K562 (cell line): ENCODE results near the gene PGAP2. TPM values are rescaled to one million over a fixed set of nuclear protein-coding genes. Genes with fewer than 3 reads are reported as not detected.

Experiments
- CBFA2T2 ChIP-seq: fragments of 450-650 bp; conservative IDR thresholded peaks from 2 replicates; pipeline ENCODE4 v1.6.1; 2017; ENCODE audit warnings: mild to moderate bottlenecking
- EGR1 ChIP-seq: fragments of 450-650 bp; conservative IDR thresholded peaks from 2 replicates; pipeline ENCODE4 v1.6.1; 2017; ENCODE audit warnings: mild to moderate bottlenecking
- FOXP4 ChIP-seq: sonication (generic); formaldehyde crosslinking; IDR thresholded peaks from 2 replicates; pipeline ENCODE4 v1.8.0; 2022; ENCODE audit warnings: mild to moderate bottlenecking, missing genetic modification reagents, borderline replicate concordance
- HDGF ChIP-seq: fragments of 450-650 bp; IDR thresholded peaks from 2 replicates; pipeline ENCODE4 v1.6.1; 2016
- ILF3 ChIP-seq: fragments of 450-650 bp; IDR thresholded peaks from 2 replicates; pipeline ENCODE4 v1.6.1; 2018; ENCODE audit warnings: antibody characterized with exemption, mild to moderate bottlenecking, moderate library complexity, borderline replicate concordance
- MEIS2 ChIP-seq: fragments of 450-650 bp; IDR thresholded peaks from 2 replicates; pipeline ENCODE4 v1.6.1; 2014; ENCODE audit warnings: mild to moderate bottlenecking; ENCODE audit not compliant: partially characterized antibody
- MYBL2 ChIP-seq, 2 experiments: fragments of 450-650 bp in 1 of 2; sonication (generic) in 1 of 2; formaldehyde crosslinking in 1 of 2; IDR thresholded peaks; 2 replicates each; pipeline versions ENCODE4 v1.6.1 to v1.8.1; 2017 to 2022; ENCODE audit warnings: borderline replicate concordance in 1 of 2, inconsistent platforms in 1 of 2, low read depth in 1 of 2, mild to moderate bottlenecking in 1 of 2, missing genetic modification reagents in 1 of 2, moderate library complexity in 1 of 2
- PHF20 ChIP-seq: fragments of 450-650 bp; IDR thresholded peaks from 2 replicates; pipeline ENCODE4 v1.6.1; 2018; ENCODE audit not compliant: partially characterized antibody
- SIRT6 ChIP-seq: IDR thresholded peaks from one replicate; pipeline ENCODE4 v1.6.1; 2012; ENCODE audit warnings: low read depth, mild to moderate bottlenecking, control low read depth, inconsistent platforms, low read length, moderate library complexity
- SMARCC2 ChIP-seq: fragments of 450-650 bp; IDR thresholded peaks from 2 replicates; pipeline ENCODE4 v1.6.1; 2017; ENCODE audit warnings: antibody characterized with exemption, moderate library complexity, mild to moderate bottlenecking, low read depth
- SP1 ChIP-seq: sonication (generic); formaldehyde crosslinking; IDR thresholded peaks from 2 replicates; pipeline ENCODE4 v1.8.1; 2022; ENCODE audit warnings: mild to moderate bottlenecking, missing genetic modification reagents
- SRSF3 ChIP-seq: fragments of 200-400 bp; formaldehyde crosslinking; IDR thresholded peaks from 2 replicates; pipeline ENCODE4 v1.6.1; 2016; ENCODE audit warnings: mild to moderate bottlenecking, low read length, moderate library complexity; ENCODE audit not compliant: insufficient read depth
- XRCC5 ChIP-seq: fragments of 200-400 bp; formaldehyde crosslinking; IDR thresholded peaks from 2 replicates; pipeline ENCODE4 v1.6.1; 2017; ENCODE audit warnings: low read depth, mild to moderate bottlenecking, low read length
- ZBTB8A ChIP-seq: fragments of 450-650 bp; IDR thresholded peaks from 2 replicates; pipeline ENCODE4 v1.6.1; 2018; ENCODE audit warnings: mild to moderate bottlenecking, moderate library complexity; ENCODE audit not compliant: partially characterized antibody
- ZEB2 ChIP-seq: fragments of 450-650 bp; IDR thresholded peaks from 2 replicates; pipeline ENCODE4 v1.6.1; 2016
- ZNF41 ChIP-seq: fragments of 250-450 bp; sonication (Bioruptor Pico); conservative IDR thresholded peaks from 2 replicates; pipeline ENCODE4 v1.4.0; 2020; ENCODE audit warnings: mild to moderate bottlenecking
- ZSCAN29 ChIP-seq: fragments of 450-650 bp; IDR thresholded peaks from 2 replicates; pipeline ENCODE4 v1.6.1; 2017
- polyA plus RNA-seq, 8 experiments: library from polyadenylated mRNA; depleted of rRNA in 4 of 8; stranded (reverse) in 5 of 8; unstranded in 3 of 8; fragments of >200 nt; fragmentation: Nextera tagmentation in 2 of 8; fragmentation: Illumina TruSeq in 1 of 8; extraction: Ambion mirVana in 2 of 8; extraction: Trizol in 1 of 8; gene quantifications; 2 replicates each; pipeline versions ENCODE4 v1.2.1 to v1.2.3, GENCODE V29; 2011 to 2014; ENCODE audit warnings: inconsistent platforms in 1 of 8, missing spikeins in 1 of 8
- total RNA-seq, 7 experiments: library from RNA; depleted of rRNA in 6 of 7; stranded (reverse); fragments of >200 nt in 6 of 7; fragmentation: Illumina TruSeq in 2 of 7; extraction: Trizol in 2 of 7; gene quantifications; 2 replicates each; pipeline versions ENCODE4 v1.2.1 to v1.2.3, GENCODE V29; 2011 to 2021; ENCODE audit warnings: low replicate concordance in 1 of 7
- TF ChIP-seq, protein P1 (sequence below), 2 experiments: fragments of 450-650 bp; conservative IDR thresholded peaks; 2 replicates each; pipeline ENCODE4 v1.6.1; 2017; ENCODE audit warnings: mild to moderate bottlenecking in 2 of 2, moderate library complexity in 2 of 2
- TF ChIP-seq, protein P2 (sequence below): sonication (generic); formaldehyde crosslinking; IDR thresholded peaks from 2 replicates; pipeline ENCODE4 v1.8.0; 2023; ENCODE audit warnings: missing genetic modification reagents, mild to moderate bottlenecking, borderline replicate concordance

Gene PGAP2
- total and polyA plus RNA-seq, 9 of the 15 experiments (the other 6 are each of a cell fraction or from before 2014, with no cell fraction given), result 17.9 to 47.2 (median 33.7) TPM

GRCh38 chr11:3807909-3808860 lies at the start of gene PGAP2 (continued):
- TF ChIP-seq ZNF41 (CRISPR knock-in tag) (no peak), ZEB2 (peak; percentile 95), SRSF3 (no peak), SP1 (CRISPR knock-in tag) (peak; percentile 48; the same call in 1 of the 2 replicates), ZSCAN29 (no peak), PHF20 (no peak), ILF3 (no peak), SIRT6 (no peak), XRCC5 (peak; percentile 73), CBFA2T2 (no peak), MEIS2 (no peak), EGR1 (peak; percentile 39; the same call in 1 of the 2 replicates), FOXP4 (CRISPR knock-in tag) (no peak), SMARCC2 (no peak), MYBL2 (IDR thresholded peaks at IDR 0.05; ENCODE audit: low read depth) (no peak), MYBL2 (CRISPR knock-in tag; IDR thresholded peaks at IDR 0.05; ENCODE audit: borderline replicate concordance) (no peak), ZBTB8A (no peak), HDGF (no peak)
- TF ChIP-seq, protein P1, sequence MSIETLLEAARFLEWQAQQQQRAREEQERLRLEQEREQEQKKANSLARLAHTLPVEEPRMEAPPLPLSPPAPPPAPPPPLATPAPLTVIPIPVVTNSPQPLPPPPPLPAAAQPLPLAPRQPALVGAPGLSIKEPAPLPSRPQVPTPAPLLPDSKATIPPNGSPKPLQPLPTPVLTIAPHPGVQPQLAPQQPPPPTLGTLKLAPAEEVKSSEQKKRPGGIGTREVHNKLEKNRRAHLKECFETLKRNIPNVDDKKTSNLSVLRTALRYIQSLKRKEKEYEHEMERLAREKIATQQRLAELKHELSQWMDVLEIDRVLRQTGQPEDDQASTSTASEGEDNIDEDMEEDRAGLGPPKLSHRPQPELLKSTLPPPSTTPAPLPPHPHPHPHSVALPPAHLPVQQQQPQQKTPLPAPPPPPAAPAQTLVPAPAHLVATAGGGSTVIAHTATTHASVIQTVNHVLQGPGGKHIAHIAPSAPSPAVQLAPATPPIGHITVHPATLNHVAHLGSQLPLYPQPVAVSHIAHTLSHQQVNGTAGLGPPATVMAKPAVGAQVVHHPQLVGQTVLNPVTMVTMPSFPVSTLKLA (conservative IDR thresholded peaks at IDR 0.05), result no peak; a peak in 1 of 4 replicates
- TF ChIP-seq, protein P2, sequence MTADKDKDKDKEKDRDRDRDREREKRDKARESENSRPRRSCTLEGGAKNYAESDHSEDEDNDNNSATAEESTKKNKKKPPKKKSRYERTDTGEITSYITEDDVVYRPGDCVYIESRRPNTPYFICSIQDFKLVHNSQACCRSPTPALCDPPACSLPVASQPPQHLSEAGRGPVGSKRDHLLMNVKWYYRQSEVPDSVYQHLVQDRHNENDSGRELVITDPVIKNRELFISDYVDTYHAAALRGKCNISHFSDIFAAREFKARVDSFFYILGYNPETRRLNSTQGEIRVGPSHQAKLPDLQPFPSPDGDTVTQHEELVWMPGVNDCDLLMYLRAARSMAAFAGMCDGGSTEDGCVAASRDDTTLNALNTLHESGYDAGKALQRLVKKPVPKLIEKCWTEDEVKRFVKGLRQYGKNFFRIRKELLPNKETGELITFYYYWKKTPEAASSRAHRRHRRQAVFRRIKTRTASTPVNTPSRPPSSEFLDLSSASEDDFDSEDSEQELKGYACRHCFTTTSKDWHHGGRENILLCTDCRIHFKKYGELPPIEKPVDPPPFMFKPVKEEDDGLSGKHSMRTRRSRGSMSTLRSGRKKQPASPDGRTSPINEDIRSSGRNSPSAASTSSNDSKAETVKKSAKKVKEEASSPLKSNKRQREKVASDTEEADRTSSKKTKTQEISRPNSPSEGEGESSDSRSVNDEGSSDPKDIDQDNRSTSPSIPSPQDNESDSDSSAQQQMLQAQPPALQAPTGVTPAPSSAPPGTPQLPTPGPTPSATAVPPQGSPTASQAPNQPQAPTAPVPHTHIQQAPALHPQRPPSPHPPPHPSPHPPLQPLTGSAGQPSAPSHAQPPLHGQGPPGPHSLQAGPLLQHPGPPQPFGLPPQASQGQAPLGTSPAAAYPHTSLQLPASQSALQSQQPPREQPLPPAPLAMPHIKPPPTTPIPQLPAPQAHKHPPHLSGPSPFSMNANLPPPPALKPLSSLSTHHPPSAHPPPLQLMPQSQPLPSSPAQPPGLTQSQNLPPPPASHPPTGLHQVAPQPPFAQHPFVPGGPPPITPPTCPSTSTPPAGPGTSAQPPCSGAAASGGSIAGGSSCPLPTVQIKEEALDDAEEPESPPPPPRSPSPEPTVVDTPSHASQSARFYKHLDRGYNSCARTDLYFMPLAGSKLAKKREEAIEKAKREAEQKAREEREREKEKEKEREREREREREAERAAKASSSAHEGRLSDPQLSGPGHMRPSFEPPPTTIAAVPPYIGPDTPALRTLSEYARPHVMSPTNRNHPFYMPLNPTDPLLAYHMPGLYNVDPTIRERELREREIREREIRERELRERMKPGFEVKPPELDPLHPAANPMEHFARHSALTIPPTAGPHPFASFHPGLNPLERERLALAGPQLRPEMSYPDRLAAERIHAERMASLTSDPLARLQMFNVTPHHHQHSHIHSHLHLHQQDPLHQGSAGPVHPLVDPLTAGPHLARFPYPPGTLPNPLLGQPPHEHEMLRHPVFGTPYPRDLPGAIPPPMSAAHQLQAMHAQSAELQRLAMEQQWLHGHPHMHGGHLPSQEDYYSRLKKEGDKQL (CRISPR knock-in tag), result no peak
